HG03060 (cell line): ENCODE measurements around the gene WDR70.
"Not testable (repeated sequence)": the region's sequence is repeated elsewhere in the genome, so short reads cannot be mapped to it uniquely, and the experiment has no call there.

Experiments used
- ATAC-seq: cut with Tn5 transposase; IDR thresholded peaks from one replicate; pipeline ENCODE4 v1.9.1; 2021; ENCODE audit warnings: low read depth, moderate number of reproducible peaks; ENCODE audit not compliant: unreplicated experiment

Gene WDR70

GRCh38 chr5:37781409-37781808 is 402.3 kb downstream of the WDR70 start:
- not testable (repeated sequence) for ATAC-seq

GRCh38 chr5:37786416-37786815 is 407.3 kb downstream of the WDR70 start:
- no peak for ATAC-seq

DNA sequence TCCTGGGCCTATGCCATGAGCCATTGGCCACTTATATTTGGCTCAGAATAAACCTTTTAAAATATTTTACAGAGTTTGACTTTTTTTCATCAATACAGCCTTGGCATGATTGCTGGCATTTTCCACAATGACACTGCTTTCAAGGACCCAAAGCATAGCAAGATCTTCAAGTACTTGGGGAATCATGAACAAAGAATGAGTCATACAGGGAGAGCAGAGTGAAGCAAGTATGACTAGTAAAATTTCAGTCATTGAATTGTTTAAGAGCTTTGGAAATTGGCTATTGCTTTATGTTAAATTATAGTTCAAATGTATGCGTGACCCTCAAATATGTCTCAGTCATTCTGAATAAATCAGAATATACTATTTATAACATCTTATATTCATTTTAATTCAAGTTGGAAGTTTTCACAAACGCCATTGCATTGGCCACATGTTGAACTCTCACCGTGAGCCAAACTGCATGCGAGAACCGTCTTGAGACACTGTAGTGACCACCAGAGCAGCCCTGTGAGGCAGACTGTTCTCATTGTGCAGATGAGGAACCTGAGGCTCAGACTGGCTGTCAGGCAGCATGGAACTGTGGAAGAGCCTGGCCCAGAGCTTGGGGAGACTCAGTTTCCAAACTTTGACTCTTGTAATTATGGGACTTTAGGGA is 407.9 kb downstream of the WDR70 start:
- ATAC-seq = no peak

GRCh38 chr5:37787742-37788141 is 408.6 kb downstream of the WDR70 start:
- ATAC-seq = no peak

DNA sequence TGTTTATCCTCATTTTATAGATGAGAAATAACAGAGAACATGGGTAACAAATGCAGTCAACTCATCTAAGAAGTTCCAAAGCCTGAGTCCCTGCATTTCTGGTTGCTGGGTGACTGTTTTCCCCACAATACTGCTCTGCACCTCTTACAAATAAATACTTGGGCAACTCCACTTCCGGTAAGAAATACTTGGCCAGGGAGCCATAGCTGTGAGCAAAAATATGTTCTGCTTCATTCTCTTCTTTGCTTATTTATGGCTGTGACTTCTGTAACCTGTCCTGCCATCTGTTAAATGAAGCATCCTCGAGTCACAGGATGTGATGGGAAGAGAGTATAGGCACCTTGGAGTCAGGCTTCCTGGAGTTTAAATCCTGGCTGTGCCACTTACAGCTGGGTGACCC is 410.9 kb downstream of the WDR70 start:
- ATAC-seq = no peak

GRCh38 chr5:37791321-37791720 is 412.2 kb downstream of the WDR70 start:
- no peak for ATAC-seq

DNA sequence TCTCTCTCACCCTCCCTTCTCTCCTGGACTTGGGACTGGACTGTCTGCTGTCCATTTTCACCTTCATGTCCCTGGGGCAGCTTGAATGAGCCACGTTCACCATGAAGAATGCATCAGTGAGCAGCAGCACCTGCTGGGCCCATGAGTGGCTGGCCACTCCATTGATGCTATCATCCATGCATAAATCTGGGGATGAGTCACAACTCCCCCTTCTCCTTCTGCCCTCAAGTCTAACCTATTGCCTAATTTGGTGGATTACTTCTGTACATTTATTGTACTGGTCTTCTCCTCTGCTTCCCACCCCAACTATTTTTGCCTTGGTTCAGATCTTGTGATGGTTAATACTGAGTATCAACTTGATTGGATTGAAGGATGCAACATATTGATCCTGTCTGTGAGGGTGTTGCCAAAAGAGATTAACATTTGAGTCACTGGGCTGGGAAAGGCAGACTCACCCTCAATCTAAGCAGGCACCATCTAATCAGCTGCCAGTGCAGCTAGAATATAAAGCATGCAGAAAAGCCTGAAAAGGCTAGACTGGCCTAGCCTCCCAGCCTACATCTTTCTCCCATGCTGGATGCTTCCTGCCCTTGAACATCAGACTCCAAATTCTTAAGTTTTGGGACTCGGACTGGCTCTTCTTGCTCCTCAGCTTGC is 414.0 kb downstream of the WDR70 start:
- ATAC-seq = no peak

DNA sequence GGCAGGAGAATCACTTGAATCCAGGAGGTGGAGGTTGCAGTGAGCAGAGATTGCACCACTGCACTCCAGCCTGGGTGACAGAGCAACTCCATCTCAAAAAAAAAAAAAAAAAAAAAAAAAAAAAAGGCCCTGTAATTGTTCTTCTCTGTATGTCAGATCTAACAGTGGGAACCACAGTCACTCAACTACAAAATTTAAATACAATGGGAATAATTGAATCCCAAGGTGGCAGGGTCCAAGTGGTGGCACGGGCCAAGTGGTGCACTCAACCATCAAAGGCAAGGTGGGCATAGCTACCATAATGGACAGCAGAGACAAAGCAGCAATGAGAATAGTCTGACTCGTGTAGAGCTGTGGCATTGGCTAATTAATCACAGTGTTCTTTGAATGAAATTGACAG is 416.2 kb downstream of the WDR70 start:
- not testable (repeated sequence) for ATAC-seq

DNA sequence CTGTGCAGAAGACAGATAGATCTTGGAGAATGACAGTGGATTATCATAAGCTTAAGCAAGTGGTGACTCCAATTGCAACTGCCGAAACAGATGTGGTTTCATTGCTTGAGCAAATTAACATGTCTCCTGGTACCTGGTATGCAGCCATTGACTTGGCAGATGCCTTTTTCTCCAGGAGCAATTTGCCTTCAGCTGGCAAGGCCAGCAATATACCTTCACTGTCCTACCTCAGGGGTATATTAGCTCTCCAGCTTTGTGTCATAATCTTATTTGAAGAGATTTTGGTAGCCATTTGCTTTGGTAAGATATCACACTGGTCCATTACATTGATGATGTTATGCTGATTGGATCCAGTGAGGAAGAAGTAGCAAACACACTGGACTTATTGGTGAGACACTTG is 417.3 kb downstream of the WDR70 start:
- not testable (repeated sequence) for ATAC-seq

GRCh38 chr5:37799865-37800421 is 420.8 kb downstream of the WDR70 start:
- ATAC-seq = no peak

- ATAC-seq = no peak
Observed at GRCh38 chr5:37801521-37801920, 422.4 kb downstream of the WDR70 start.
